Keratinocyte (primary cell): ENCODE measurements around the gene C2orf81. TPM values are rescaled to one million over a fixed set of nuclear protein-coding genes. Genes with fewer than 3 reads are reported as not detected.

ENCODE experiments used
- DNase-seq: peaks from one replicate; pipeline ENCODE4 v3.0.0-alpha.2; 2011; ENCODE audit warnings: low read depth, missing footprints, low spot score
- FAIRE-seq: peaks from 2 replicates; lab custom pipeline; 2011; peaks lifted over from hg19 to GRCh38; lab: Jason Lieb, UNC
- H2AFZ ChIP-seq: 2 replicates; pipeline ENCODE4 v1.6.0; 2012; ENCODE audit warnings: low read length, control low read depth, inconsistent platforms; ENCODE audit not compliant: control insufficient read depth
- H3K27ac ChIP-seq: 2 replicates; pipeline ENCODE4 v1.5.1; 2011; ENCODE audit warnings: low read length; ENCODE audit not compliant: control insufficient read depth, insufficient read depth
- H3K27me3 ChIP-seq: 3 replicates; pipeline ENCODE4 v1.6.0; 2011; ENCODE audit warnings: low read length; ENCODE audit not compliant: control insufficient read depth, insufficient read depth; ENCODE audit errors: extremely low read depth
- H3K36me3 ChIP-seq, 2 experiments: 2 replicates in 1 of 2; 3 replicates in 1 of 2; pipeline ENCODE4 v1.5.1; 2011; ENCODE audit warnings: low read length in 2 of 2, mild to moderate bottlenecking in 1 of 2; ENCODE audit not compliant: control insufficient read depth in 2 of 2, insufficient read depth in 2 of 2; ENCODE audit errors: extremely low read depth in 1 of 2
- H3K4me1 ChIP-seq: 3 replicates; pipeline ENCODE4 v1.5.1; 2011; ENCODE audit warnings: low read length; ENCODE audit not compliant: control insufficient read depth, insufficient read depth; ENCODE audit errors: extremely low read depth
- H3K4me2 ChIP-seq: 3 replicates; pipeline ENCODE4 v1.6.0; 2011; ENCODE audit warnings: low read depth, low read length; ENCODE audit not compliant: control insufficient read depth, insufficient read depth; ENCODE audit errors: extremely low read depth
- H3K4me3 ChIP-seq, 3 experiments: fragments of 200-600 bp in 1 of 3; sonication (generic) in 1 of 3; 2 replicates in 2 of 3; 3 replicates in 1 of 3; pipeline ENCODE4 v1.5.1; 2011 to 2016; ENCODE audit warnings: low read length in 3 of 3, mild to moderate bottlenecking in 3 of 3, control low read depth in 2 of 3, inconsistent platforms in 1 of 3, low read depth in 1 of 3, mixed read lengths in 1 of 3, mixed run types in 1 of 3, moderate library complexity in 1 of 3; ENCODE audit not compliant: control insufficient read depth in 2 of 3, insufficient read depth in 2 of 3; ENCODE audit errors: extremely low read depth in 1 of 3
- H3K79me2 ChIP-seq: 2 replicates; pipeline ENCODE4 v1.6.0; 2012; ENCODE audit warnings: low read length; ENCODE audit not compliant: control insufficient read depth, insufficient read depth
- H3K9ac ChIP-seq: 3 replicates; pipeline ENCODE4 v1.6.0; 2011; ENCODE audit warnings: low read length; ENCODE audit not compliant: control insufficient read depth, insufficient read depth; ENCODE audit errors: extremely low read depth
- H3K9me1 ChIP-seq: 3 replicates; pipeline ENCODE4 v1.6.0; 2011; ENCODE audit warnings: low read length; ENCODE audit not compliant: control insufficient read depth, insufficient read depth; ENCODE audit errors: extremely low read depth
- H3K9me3 ChIP-seq: 2 replicates; pipeline ENCODE4 v1.5.1; 2012; ENCODE audit warnings: low read depth, low read length; ENCODE audit not compliant: control insufficient read depth
- H4K20me1 ChIP-seq: 3 replicates; pipeline ENCODE4 v1.6.0; 2011; ENCODE audit warnings: low read length; ENCODE audit not compliant: control insufficient read depth, insufficient read depth; ENCODE audit errors: extremely low read depth
- CTCF ChIP-seq, 3 experiments: IDR thresholded peaks in 1 of 3; conservative IDR thresholded peaks in 1 of 3; optimal IDR thresholded peaks in 1 of 3; 2 replicates in 2 of 3; 3 replicates in 1 of 3; pipeline versions ENCODE3 to v1.5.1; 2011; ENCODE audit warnings: low read length in 3 of 3, mild to moderate bottlenecking in 3 of 3, moderate library complexity in 2 of 3, control low read depth in 1 of 3, inconsistent platforms in 1 of 3; ENCODE audit not compliant: insufficient read depth in 2 of 3; ENCODE audit errors: extremely low read depth in 1 of 3
- EZH2 ChIP-seq: IDR thresholded peaks from one replicate; pipeline ENCODE4 v1.6.1; 2012; ENCODE audit warnings: inconsistent platforms, mild to moderate bottlenecking, low read length, moderate library complexity
- dilution Hi-C: fragments of 300-500 bp; cut with MboI; formaldehyde crosslinking; loops from one replicate; pipeline ENCODE4 v1.7.0; 2020; ENCODE audit warnings: low sequenced_read_pairs; ENCODE audit not compliant: extremely low pct_ligation_motif_present
- polyA plus RNA-seq, 5 experiments: library from polyadenylated mRNA; depleted of rRNA in 3 of 5; stranded (reverse) in 3 of 5; stranded (forward) in 1 of 5; unstranded in 1 of 5; fragments of >200 nt; gene quantifications; 1 replicate in 1 of 5; 2 replicates in 3 of 5; 3 replicates in 1 of 5; pipeline versions ENCODE4 v1.2.1 to v1.2.3, GENCODE V29; 2011 to 2012; ENCODE audit warnings: missing spikeins in 2 of 5, low read depth in 1 of 5, low replicate concordance in 1 of 5

C2orf81 gene
- polyA plus RNA-seq, 1 donor (not counting 4 experiments of a cell fraction or from before 2014, with no cell fraction given), result 0.58 TPM

- no peaks in the 10 kb centered on the region for H3K9me3 ChIP-seq
- dilution Hi-C loops, result no loop called here
- no peak overlapping the region for H3K9ac ChIP-seq
- H2AFZ ChIP-seq, result no peak overlapping the region
- H3K36me3 ChIP-seq, result no peaks in the 10 kb centered on the region
- no peaks in the 10 kb centered on the region for H3K79me2 ChIP-seq
- no peak overlapping the region for H3K27ac ChIP-seq
- H3K27me3 ChIP-seq, result no peaks in the 10 kb centered on the region
- H3K9me1 ChIP-seq, result no peaks in the 10 kb centered on the region
- FAIRE-seq (no peak), DNase-seq (no peak)
- H3K4me2 ChIP-seq, result no peak overlapping the region
- H3K4me3 ChIP-seq, result no peak overlapping the region
- H4K20me1 ChIP-seq, result no peaks in the 10 kb centered on the region
- peaks cover 23% of the 10 kb centered on the region for H3K4me1 ChIP-seq
- TF ChIP-seq EZH2, result no peak
- no peak for TF ChIP-seq CTCF (optimal IDR thresholded peaks at IDR 0.05 in 1 of 3, IDR thresholded peaks at IDR 0.05 in 1 of 3, conservative IDR thresholded peaks at IDR 0.05 in 1 of 3; ENCODE audit: extremely low read depth in 1 of 3, insufficient read depth in 2 of 3, low read length in 3 of 3)
Measured at GRCh38 chr2:74407682-74408081, 13.7 kb downstream of the C2orf81 start.

GRCh38 chr2:74406035-74406434, 15.4 kb downstream of the C2orf81 start:
- Histone ChIP-seq H3K27me3 (no peaks in the 10 kb centered on the region), H3K4me3 (no peak overlapping the region), H3K9me3 (no peaks in the 10 kb centered on the region), H3K27ac (peak overlapping the region; percentile 76), H3K9me1 (no peaks in the 10 kb centered on the region), H4K20me1 (no peaks in the 10 kb centered on the region), H3K79me2 (no peaks in the 10 kb centered on the region), H2AFZ (no peak overlapping the region), H3K4me1 (peaks cover 23% of the 10 kb centered on the region), H3K36me3 (no peaks in the 10 kb centered on the region), H3K4me2 (peak overlapping the region; percentile 46), H3K9ac (peak overlapping the region; percentile 32)
- FAIRE-seq (peak; percentile 89), DNase-seq (no peak)
- TF ChIP-seq EZH2, result no peak
- no peak for TF ChIP-seq CTCF (optimal IDR thresholded peaks at IDR 0.05 in 1 of 3, IDR thresholded peaks at IDR 0.05 in 1 of 3, conservative IDR thresholded peaks at IDR 0.05 in 1 of 3; ENCODE audit: extremely low read depth in 1 of 3, insufficient read depth in 2 of 3, low read length in 3 of 3)
- dilution Hi-C loops, result no loop called here
